Measurements from ENCODE around the gene SATB1. TPM values are rescaled to one million over a fixed set of nuclear protein-coding genes. Genes with fewer than 3 reads are reported as not detected.

The SATB1 gene
- total and polyA plus RNA-seq, 4 experiments from 2014 or later = 101 to 211 (median 160) TPM

DNA sequence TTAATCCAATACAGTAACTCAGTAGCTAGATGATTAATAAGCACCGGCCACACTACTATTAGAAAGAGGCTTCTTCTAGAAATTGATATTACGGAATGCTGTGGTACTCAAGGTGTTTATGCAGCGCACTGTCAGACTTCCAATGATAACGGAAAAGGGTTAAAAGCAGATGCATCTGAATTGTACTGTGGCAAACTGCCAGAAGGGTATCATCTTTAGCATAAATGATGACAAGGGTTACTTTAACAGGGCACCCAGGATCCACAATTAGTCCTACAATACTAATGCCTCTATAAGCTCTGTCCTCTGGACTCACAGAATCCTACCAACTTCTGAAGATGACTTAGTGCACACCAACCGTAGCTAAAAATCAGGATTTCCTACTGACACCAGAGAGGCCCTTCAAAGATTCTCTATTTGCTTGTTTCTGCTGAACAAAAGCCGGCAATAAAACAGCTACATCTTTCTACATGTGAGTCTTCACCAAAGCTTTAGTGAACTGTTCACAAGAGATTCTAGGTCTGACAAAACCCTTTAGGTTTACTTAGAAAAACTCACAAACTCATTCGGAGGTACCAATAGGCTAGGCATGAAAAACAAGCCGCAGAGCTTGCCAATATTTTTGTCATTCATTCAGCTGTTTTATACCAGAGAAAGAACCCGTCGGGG lies 7.1 kb downstream of the SATB1 start:
- ChIA-PET CTCF (ENCODE audit: partially characterized antibody) (interaction anchor here (0.6 to 2.8 kb wide), 3 partner anchors 15 to 38 kb away, joined by 3 to 11 read pairs (median 4); no protein-coding TSS in a partner anchor), POLR2A (ENCODE audit: partially characterized antibody) (interaction anchor here (0.8 to 2.0 kb wide), 4 partner anchors 9 to 27 kb away, joined by 3 to 10 read pairs (median 4); no protein-coding TSS in a partner anchor)
- no peaks in the 10 kb centered on the region for H3K9me3 ChIP-seq (ENCODE audit: control insufficient read depth in 1 of 2, low read length in 2 of 2)
- Mint-ChIP-seq H3K4me3 (peak overlapping the region; percentile 6 to 80 (median 64)), H3K9me3 (no peaks in the 10 kb centered on the region), H3K27ac (peak overlapping the region in 6 of 7 donors; percentile 48 to 82 (median 68)), H3K36me3 (peaks cover 63 to 69% of the 10 kb centered on the region in 2 donors), H3K4me1 (peaks cover 46 to 87% (median 74%) of the 10 kb centered on the region in 4 donors), H3K27me3 (no peaks in the 10 kb centered on the region)
- peaks cover 21% of the 10 kb centered on the region for H3K36me3 ChIP-seq (ENCODE audit: insufficient read depth, low read length)
- DNase-seq = no peak
- no peak overlapping the region for H3K27ac ChIP-seq (ENCODE audit: low read depth, low read length)
- H3K27me3 ChIP-seq (ENCODE audit: insufficient read depth, low read length) = no peaks in the 10 kb centered on the region
- H3K4me1 ChIP-seq (ENCODE audit: insufficient read depth, low read length) = peaks cover 74% of the 10 kb centered on the region
- intact Hi-C loops (cut with micrococcal nuclease) = loop anchor here (1.0 kb wide), 1 partner anchor 8 kb away; no protein-coding TSS in a partner anchor
- no peak overlapping the region for H3K4me3 ChIP-seq (ENCODE audit: low read length in 2 of 2)

DNA sequence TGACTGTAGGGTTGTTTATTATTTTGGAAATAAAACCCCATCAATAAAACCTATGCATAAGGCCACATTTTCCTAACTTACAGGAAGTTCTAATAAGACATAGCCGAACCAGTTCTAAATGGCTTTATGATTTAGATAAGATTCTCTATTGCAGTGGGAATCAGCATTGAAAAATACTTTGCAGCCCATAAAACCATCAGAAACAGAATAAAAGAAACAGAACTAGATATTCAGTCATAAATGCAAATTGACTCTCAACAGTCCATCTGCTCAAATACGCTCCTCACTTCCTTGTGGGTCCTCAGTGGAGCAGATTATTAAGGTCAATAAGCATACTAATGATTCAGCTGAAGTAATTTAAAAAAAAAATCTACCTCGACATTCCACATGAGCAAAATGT lies 8.8 kb downstream of the SATB1 start:
- Mint-ChIP-seq H3K4me3 (peak overlapping the region in 3 of 8 donors; percentile 18 to 31 (median 18)), H3K9me3 (no peaks in the 10 kb centered on the region), H3K4me1 (peaks cover 48 to 85% (median 75%) of the 10 kb centered on the region in 4 donors), H3K27ac (peak overlapping the region in 5 of 7 donors; percentile 30 to 64 (median 38)), H3K27me3 (no peaks in the 10 kb centered on the region), H3K36me3 (peaks cover 66 to 77% of the 10 kb centered on the region in 2 donors)
- DNase-seq = no peak
- H3K27ac ChIP-seq (ENCODE audit: low read depth, low read length) = no peak overlapping the region
- H3K27me3 ChIP-seq (ENCODE audit: insufficient read depth, low read length) = no peaks in the 10 kb centered on the region
- POLR2A ChIA-PET (ENCODE audit: partially characterized antibody) = interaction anchor here (1.4 to 1.8 kb wide), 2 partner anchors 8 to 15 kb away, joined by 3 to 6 read pairs; partner anchors contain the start of gene SATB1
- peaks cover 75% of the 10 kb centered on the region for H3K4me1 ChIP-seq (ENCODE audit: insufficient read depth, low read length)
- intact Hi-C loops (cut with micrococcal nuclease) = no loop called here
- H3K4me3 ChIP-seq (ENCODE audit: low read length in 2 of 2) = no peak overlapping the region
- CTCF ChIA-PET (ENCODE audit: partially characterized antibody) = interaction anchor here (0.6 to 2.8 kb wide), 2 partner anchors 10 to 26 kb away, joined by 3 to 11 read pairs; no protein-coding TSS in a partner anchor
- H3K36me3 ChIP-seq (ENCODE audit: insufficient read depth, low read length) = peaks cover 21% of the 10 kb centered on the region
- H3K9me3 ChIP-seq (ENCODE audit: control insufficient read depth in 1 of 2, low read length in 2 of 2) = no peaks in the 10 kb centered on the region

DNA sequence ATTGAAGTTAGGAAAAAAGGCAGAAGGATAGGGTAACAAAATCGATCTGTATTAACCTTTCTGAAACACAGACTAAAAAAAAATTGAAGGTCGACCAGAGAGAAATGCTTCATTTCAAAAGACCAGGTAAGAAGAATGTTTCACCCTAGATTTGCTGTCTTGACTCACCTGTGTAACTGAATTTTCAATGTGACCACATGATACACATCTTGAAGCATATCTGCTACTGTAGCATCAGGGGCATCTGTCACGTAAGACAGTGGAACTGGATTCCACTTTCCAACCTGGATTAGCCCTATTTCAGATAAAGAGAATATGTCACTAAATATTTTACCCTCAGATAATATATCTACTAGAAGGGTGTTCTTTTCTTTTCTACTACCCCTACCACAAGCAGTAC lies 9.3 kb downstream of the SATB1 start:
- H3K27ac Mint-ChIP-seq = peak overlapping the region in 5 of 7 donors; percentile 18 to 65 (median 41)
- Histone ChIP-seq H3K9me3 (ENCODE audit: control insufficient read depth in 1 of 2, low read length in 2 of 2) (no peaks in the 10 kb centered on the region), H3K27ac (ENCODE audit: low read depth, low read length) (no peak overlapping the region), H3K27me3 (ENCODE audit: insufficient read depth, low read length) (no peaks in the 10 kb centered on the region), H3K4me3 (ENCODE audit: low read length in 2 of 2) (no peak overlapping the region), H3K4me1 (ENCODE audit: insufficient read depth, low read length) (peaks cover 77% of the 10 kb centered on the region), H3K36me3 (ENCODE audit: insufficient read depth, low read length) (peaks cover 21% of the 10 kb centered on the region)
- no peak for DNase-seq
- no peaks in the 10 kb centered on the region for H3K9me3 Mint-ChIP-seq
- peak overlapping the region in 2 of 8 donors; percentile 18 to 31 for H3K4me3 Mint-ChIP-seq
- ChIA-PET POLR2A (ENCODE audit: partially characterized antibody) (interaction anchor here (1.8 kb wide), 1 partner anchor 9 kb away, joined by 6 read pairs; the partner anchor contains the start of gene SATB1), CTCF (ENCODE audit: partially characterized antibody) (interaction anchor here (0.6 kb wide), 1 partner anchor 10 kb away, joined by 3 read pairs; no protein-coding TSS in a partner anchor)
- H3K4me1 Mint-ChIP-seq = peaks cover 46 to 85% (median 75%) of the 10 kb centered on the region in 4 donors
- intact Hi-C loops (cut with micrococcal nuclease) = no loop called here
- H3K27me3 Mint-ChIP-seq = no peaks in the 10 kb centered on the region
- H3K36me3 Mint-ChIP-seq = peaks cover 61 to 74% of the 10 kb centered on the region in 2 donors

- intact Hi-C loops (cut with micrococcal nuclease) = no loop called here
- ChIA-PET CTCF (ENCODE audit: partially characterized antibody) (interaction anchor here (1.0 to 1.5 kb wide), 2 partner anchors 9 to 15 kb away, joined by 3 to 4 read pairs; no protein-coding TSS in a partner anchor), POLR2A (ENCODE audit: partially characterized antibody) (interaction anchor here (1.8 kb wide), 1 partner anchor 10 kb away, joined by 6 read pairs; the partner anchor contains the start of gene SATB1)
- no peak overlapping the region for H3K4me3 ChIP-seq (ENCODE audit: low read length in 2 of 2)
- no peak overlapping the region for H3K27ac ChIP-seq (ENCODE audit: low read depth, low read length)
- H3K27me3 Mint-ChIP-seq = no peaks in the 10 kb centered on the region
- peaks cover 60 to 73% of the 10 kb centered on the region in 2 donors for H3K36me3 Mint-ChIP-seq
- peaks cover 21% of the 10 kb centered on the region for H3K36me3 ChIP-seq (ENCODE audit: insufficient read depth, low read length)
- H3K4me1 Mint-ChIP-seq = peaks cover 46 to 84% (median 74%) of the 10 kb centered on the region in 4 donors
- H3K27ac Mint-ChIP-seq = no peak overlapping the region
- no peak for DNase-seq
- peak overlapping the region in 2 of 8 donors; percentile 10 to 21 for H3K4me3 Mint-ChIP-seq
- H3K9me3 ChIP-seq (ENCODE audit: control insufficient read depth in 1 of 2, low read length in 2 of 2) = no peaks in the 10 kb centered on the region
- H3K9me3 Mint-ChIP-seq = no peaks in the 10 kb centered on the region
- no peaks in the 10 kb centered on the region for H3K27me3 ChIP-seq (ENCODE audit: insufficient read depth, low read length)
- H3K4me1 ChIP-seq (ENCODE audit: insufficient read depth, low read length) = peaks cover 77% of the 10 kb centered on the region
Observed at GRCh38 chr3:18415167-18415566, 10.0 kb downstream of the SATB1 start.

GRCh38 chr3:18412684-18413083 lies 12.5 kb downstream of the SATB1 start:
- Mint-ChIP-seq H3K27ac (peak overlapping the region in 3 of 7 donors; percentile 10 to 72 (median 51)), H3K9me3 (no peaks in the 10 kb centered on the region), H3K27me3 (no peaks in the 10 kb centered on the region), H3K4me1 (peaks cover 43 to 80% (median 69%) of the 10 kb centered on the region in 4 donors), H3K4me3 (peak overlapping the region in 5 of 8 donors; percentile 35 to 67 (median 61)), H3K36me3 (peaks cover 51 to 68% of the 10 kb centered on the region in 2 donors)
- Histone ChIP-seq H3K9me3 (ENCODE audit: control insufficient read depth in 1 of 2, low read length in 2 of 2) (no peaks in the 10 kb centered on the region), H3K27ac (ENCODE audit: low read depth, low read length) (no peak overlapping the region), H3K36me3 (ENCODE audit: insufficient read depth, low read length) (peaks cover 17% of the 10 kb centered on the region), H3K27me3 (ENCODE audit: insufficient read depth, low read length) (no peaks in the 10 kb centered on the region), H3K4me1 (ENCODE audit: insufficient read depth, low read length) (peaks cover 61% of the 10 kb centered on the region), H3K4me3 (ENCODE audit: low read length in 2 of 2) (no peak overlapping the region)
- DNase-seq = no peak
- intact Hi-C loops (cut with micrococcal nuclease) = loop anchor here (2.0 kb wide), 1 partner anchor 14 kb away; no protein-coding TSS in a partner anchor
- ChIA-PET POLR2A (ENCODE audit: partially characterized antibody) (no interaction called here), CTCF (ENCODE audit: partially characterized antibody) (interaction anchor here (2.3 kb wide), 1 partner anchor 23 kb away, joined by 6 read pairs; no protein-coding TSS in a partner anchor)

DNA sequence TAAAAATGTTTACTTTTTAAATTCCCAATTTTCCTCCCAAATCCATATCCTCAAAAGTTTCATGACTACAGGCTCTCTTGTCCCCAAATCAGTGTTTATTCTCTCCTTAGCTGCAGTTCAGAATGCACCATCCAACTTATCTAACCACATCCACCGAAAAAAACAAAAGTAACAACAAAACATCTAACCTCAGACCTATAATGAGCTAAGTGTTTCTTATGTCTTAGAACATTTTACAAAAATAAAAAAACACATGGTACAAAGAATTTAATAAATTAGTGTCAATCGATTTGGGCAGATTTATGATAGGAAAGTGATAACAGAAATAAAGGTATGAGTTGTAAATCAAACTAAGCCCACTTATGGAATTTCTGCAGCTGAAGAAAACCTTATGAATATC lies 13.6 kb downstream of the SATB1 start:
- Histone ChIP-seq H3K27ac (ENCODE audit: low read depth, low read length) (no peak overlapping the region), H3K9me3 (ENCODE audit: control insufficient read depth in 1 of 2, low read length in 2 of 2) (no peaks in the 10 kb centered on the region), H3K4me3 (ENCODE audit: low read length in 2 of 2) (no peak overlapping the region), H3K36me3 (ENCODE audit: insufficient read depth, low read length) (peaks cover 7% of the 10 kb centered on the region), H3K27me3 (ENCODE audit: insufficient read depth, low read length) (no peaks in the 10 kb centered on the region), H3K4me1 (ENCODE audit: insufficient read depth, low read length) (peaks cover 50% of the 10 kb centered on the region)
- H3K4me3 Mint-ChIP-seq = peak overlapping the region in 7 of 8 donors; percentile 29 to 67 (median 61)
- intact Hi-C loops (cut with micrococcal nuclease) = loop anchor here (1.0 kb wide), 1 partner anchor 12 kb away; no protein-coding TSS in a partner anchor
- CTCF ChIA-PET (ENCODE audit: partially characterized antibody) = interaction anchor here (1.0 to 1.2 kb wide), 4 partner anchors 12 to 346 kb away, joined by 3 to 4 read pairs (median 4); no protein-coding TSS in a partner anchor
- H3K9me3 Mint-ChIP-seq = no peaks in the 10 kb centered on the region
- peak in 4 of 5 donors; percentile 32 to 51 (median 42) for DNase-seq
- peak overlapping the region; percentile 10 to 79 (median 43) for H3K27ac Mint-ChIP-seq
- no peaks in the 10 kb centered on the region for H3K27me3 Mint-ChIP-seq
- POLR2A ChIA-PET (ENCODE audit: partially characterized antibody) = interaction anchor here (1.0 to 1.7 kb wide), 5 partner anchors 10 to 34 kb away, joined by 3 to 11 read pairs (median 4); partner anchors contain the start of gene SATB1
- peaks cover 46 to 66% of the 10 kb centered on the region in 2 donors for H3K36me3 Mint-ChIP-seq
- H3K4me1 Mint-ChIP-seq = peaks cover 42 to 81% (median 67%) of the 10 kb centered on the region in 4 donors

Data from CD4-positive, alpha-beta memory T cell (primary cell).